Fibroblast of lung (primary cell): Measurements from ENCODE around the gene STXBP2. TPM values are rescaled to one million over a fixed set of nuclear protein-coding genes. Genes with fewer than 3 reads are reported as not detected.

Experiments used
- DNase-seq, 2 donors: peaks; one replicate each; pipeline versions ENCODE4 v3.0.0 to v3.0.0-alpha.2; 2010; ENCODE audit warnings: low read depth in 2 of 2
- H2AFZ ChIP-seq: 2 replicates; pipeline ENCODE4 v1.5.1; 2012; ENCODE audit warnings: low read length, control low read depth, inconsistent platforms
- H3K27ac ChIP-seq: 2 replicates; pipeline ENCODE4 v1.5.1; 2011; ENCODE audit warnings: low read length, control low read depth; ENCODE audit not compliant: insufficient read depth
- H3K27me3 ChIP-seq: 2 replicates; pipeline ENCODE4 v1.5.1; 2011; ENCODE audit warnings: mild to moderate bottlenecking, low read length; ENCODE audit not compliant: control insufficient read depth, insufficient read depth
- H3K36me3 ChIP-seq: 2 replicates; pipeline ENCODE4 v1.5.1; 2011; ENCODE audit warnings: low read length; ENCODE audit not compliant: control insufficient read depth, insufficient read depth
- H3K4me1 ChIP-seq: 2 replicates; pipeline ENCODE4 v1.5.1; 2011; ENCODE audit warnings: low read length; ENCODE audit not compliant: control insufficient read depth, insufficient read depth; ENCODE audit errors: extremely low read depth
- H3K4me2 ChIP-seq: 2 replicates; pipeline ENCODE4 v1.5.1; 2011; ENCODE audit warnings: low read length, control low read depth; ENCODE audit not compliant: insufficient read depth; ENCODE audit errors: extremely low read depth
- H3K4me3 ChIP-seq, 4 experiments: fragments of 200-600 bp in 1 of 4; sonication (generic) in 1 of 4; replicated peaks in 1 of 4; 2 replicates each; pipeline ENCODE4 v1.5.1; 2011 to 2016; ENCODE audit warnings: low read length in 4 of 4, low read depth in 3 of 4, mild to moderate bottlenecking in 3 of 4, control low read depth in 2 of 4, inconsistent platforms in 1 of 4, mixed read lengths in 1 of 4; ENCODE audit not compliant: insufficient read depth in 1 of 4; ENCODE audit errors: control extremely low read depth in 1 of 4
- H3K79me2 ChIP-seq: 2 replicates; pipeline ENCODE4 v1.5.1; 2012; ENCODE audit warnings: mild to moderate bottlenecking, low read length, inconsistent platforms; ENCODE audit not compliant: control insufficient read depth, insufficient read depth
- H3K9ac ChIP-seq: 2 replicates; pipeline ENCODE4 v1.5.1; 2011; ENCODE audit warnings: mild to moderate bottlenecking, low read length, control low read depth; ENCODE audit not compliant: insufficient read depth
- H3K9me3 ChIP-seq: 2 replicates; pipeline ENCODE4 v1.5.1; 2012; ENCODE audit warnings: low read depth, low read length; ENCODE audit not compliant: control insufficient read depth, insufficient read depth
- H4K20me1 ChIP-seq: 2 replicates; pipeline ENCODE4 v1.5.1; 2011; ENCODE audit warnings: low read length; ENCODE audit not compliant: control insufficient read depth, insufficient read depth; ENCODE audit errors: extremely low read depth
- EZH2 ChIP-seq: IDR thresholded peaks from 2 replicates; pipeline ENCODE4 v1.5.1; 2012; ENCODE audit warnings: low read length, control low read depth, mild to moderate bottlenecking; ENCODE audit errors: missing control alignments
- polyA minus RNA-seq: library from RNA; depleted of rRNA, polyadenylated mRNA; stranded (reverse); fragments of >200 nt; gene quantifications from 2 replicates; pipeline ENCODE4 v1.2.3, GENCODE V29; 2011; ENCODE audit warnings: low replicate concordance
- polyA plus RNA-seq, 2 donors: library from polyadenylated mRNA; depleted of rRNA in 1 of 2; stranded (reverse) in 1 of 2; unstranded in 1 of 2; fragments of >200 nt; gene quantifications; 2 replicates each; pipeline ENCODE4 v1.2.1, GENCODE V29; 2011 to 2012; ENCODE audit warnings: missing spikeins in 1 of 2
- total RNA-seq: library from RNA; depleted of rRNA; stranded (reverse); fragments of >200 nt; gene quantifications from 2 replicates; pipeline ENCODE4 v1.2.1, GENCODE V29; 2014
- TF ChIP-seq, protein P1 (sequence below), 2 donors: IDR thresholded peaks in 1 of 2; conservative IDR thresholded peaks in 1 of 2; 1 replicate in 1 of 2; 2 replicates in 1 of 2; pipeline ENCODE4 v1.5.1; 2011 to 2012; ENCODE audit warnings: low read length in 2 of 2, control low read depth in 1 of 2, inconsistent platforms in 1 of 2, low read depth in 1 of 2, mild to moderate bottlenecking in 1 of 2

The STXBP2 gene
- total RNA-seq (2.8 and 4.6 TPM in 2 replicates), polyA plus RNA-seq (4.6 and 5.3 TPM in 2 replicates), polyA minus RNA-seq (7.7 and 32.2 TPM in 2 replicates)
- polyA plus RNA-seq (2012): 2.8 and 4.6 TPM in 2 replicates

DNA sequence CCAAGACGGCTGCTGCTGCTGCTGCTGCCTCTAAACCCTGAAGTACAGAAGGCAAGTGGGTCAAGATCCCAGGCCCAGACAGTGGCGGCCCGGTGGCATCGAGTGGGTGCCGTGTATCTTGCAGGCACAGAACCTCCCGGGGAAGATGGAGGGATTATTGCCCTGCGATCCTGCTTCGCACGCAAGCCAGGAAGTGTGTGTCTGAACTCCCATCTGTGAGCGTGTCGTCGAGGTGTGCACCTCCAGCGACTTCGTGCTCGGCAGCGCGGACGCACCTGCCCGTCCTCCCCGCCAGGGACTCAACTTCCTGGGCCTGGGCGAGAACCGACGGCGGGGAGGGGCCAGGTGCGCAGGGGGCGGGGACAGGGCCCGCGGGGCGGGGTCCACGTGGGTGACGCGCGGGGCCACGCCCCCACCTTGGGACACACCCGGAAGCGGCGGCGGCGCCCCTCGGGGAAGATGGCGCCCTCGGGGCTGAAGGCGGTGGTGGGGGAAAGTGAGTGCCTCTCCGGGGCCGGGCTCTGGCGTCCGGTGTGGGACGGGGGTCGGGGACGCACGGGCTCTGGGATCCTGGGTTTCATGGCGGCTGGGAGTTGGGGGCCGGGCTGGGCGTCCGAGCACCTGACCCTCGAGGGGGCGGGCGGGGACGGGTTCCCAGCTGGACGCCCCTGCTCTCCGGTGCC is at the start of gene STXBP2:
Gene STXBP2 (plus strand): TSS at position 420 of the 683 bp plus-strand sequence. CDS start 40 bp downstream, at position 460.
- TF ChIP-seq EZH2: peak; percentile 52
- TF ChIP-seq, protein P1, sequence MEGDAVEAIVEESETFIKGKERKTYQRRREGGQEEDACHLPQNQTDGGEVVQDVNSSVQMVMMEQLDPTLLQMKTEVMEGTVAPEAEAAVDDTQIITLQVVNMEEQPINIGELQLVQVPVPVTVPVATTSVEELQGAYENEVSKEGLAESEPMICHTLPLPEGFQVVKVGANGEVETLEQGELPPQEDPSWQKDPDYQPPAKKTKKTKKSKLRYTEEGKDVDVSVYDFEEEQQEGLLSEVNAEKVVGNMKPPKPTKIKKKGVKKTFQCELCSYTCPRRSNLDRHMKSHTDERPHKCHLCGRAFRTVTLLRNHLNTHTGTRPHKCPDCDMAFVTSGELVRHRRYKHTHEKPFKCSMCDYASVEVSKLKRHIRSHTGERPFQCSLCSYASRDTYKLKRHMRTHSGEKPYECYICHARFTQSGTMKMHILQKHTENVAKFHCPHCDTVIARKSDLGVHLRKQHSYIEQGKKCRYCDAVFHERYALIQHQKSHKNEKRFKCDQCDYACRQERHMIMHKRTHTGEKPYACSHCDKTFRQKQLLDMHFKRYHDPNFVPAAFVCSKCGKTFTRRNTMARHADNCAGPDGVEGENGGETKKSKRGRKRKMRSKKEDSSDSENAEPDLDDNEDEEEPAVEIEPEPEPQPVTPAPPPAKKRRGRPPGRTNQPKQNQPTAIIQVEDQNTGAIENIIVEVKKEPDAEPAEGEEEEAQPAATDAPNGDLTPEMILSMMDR (conservative IDR thresholded peaks at IDR 0.05 in 1 of 2, IDR thresholded peaks at IDR 0.05 in 1 of 2; ENCODE audit: low read depth in 1 of 2, low read length in 2 of 2): no peak
- Histone ChIP-seq H3K27me3 (peaks cover 8% of the 10 kb centered on the region), H3K9ac (no peak within 1 kb of the TSS), H3K4me1 (no peaks in the 10 kb centered on the region), H4K20me1 (no peaks in the 10 kb centered on the region), H3K36me3 (no peaks in the 10 kb centered on the region), H3K4me2 (no peak within 1 kb of the TSS), H3K4me3 (peak within 1 kb of the TSS in 1 of 4 experiments; percentile 27), H3K9me3 (no peaks in the 10 kb centered on the region), H3K79me2 (no peaks in the 10 kb centered on the region), H3K27ac (no peak within 1 kb of the TSS), H2AFZ (no peak within 1 kb of the TSS)
- DNase-seq: no peak

DNA sequence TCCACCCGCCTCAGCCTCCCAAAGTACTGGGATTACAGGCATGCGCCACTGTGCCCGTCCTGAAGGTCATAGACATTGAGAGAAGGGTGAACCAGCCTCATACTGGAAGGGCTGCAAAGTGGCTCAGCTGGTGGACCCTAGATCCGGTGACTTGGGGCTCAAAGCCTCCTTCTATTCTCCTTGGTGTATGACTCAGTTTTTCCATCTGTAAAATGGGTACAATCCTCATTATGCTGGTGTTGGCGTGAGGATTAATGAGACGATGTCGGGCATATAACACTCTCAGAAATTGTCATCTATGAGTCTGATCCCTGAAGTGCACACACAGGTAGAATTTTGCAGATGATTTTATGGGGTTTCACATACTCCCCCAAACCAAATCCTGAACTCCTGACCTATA is 47.1 kb upstream of the STXBP2 start:
- H3K79me2 ChIP-seq: no peaks in the 10 kb centered on the region
- H3K4me2 ChIP-seq: no peak overlapping the region
- no peak overlapping the region for H3K4me3 ChIP-seq
- no peaks in the 10 kb centered on the region for H4K20me1 ChIP-seq
- H2AFZ ChIP-seq: no peak overlapping the region
- H3K9me3 ChIP-seq: no peaks in the 10 kb centered on the region
- H3K27me3 ChIP-seq: peaks cover 3% of the 10 kb centered on the region
- no peaks in the 10 kb centered on the region for H3K36me3 ChIP-seq
- TF ChIP-seq, protein P1 (conservative IDR thresholded peaks at IDR 0.05 in 1 of 2, IDR thresholded peaks at IDR 0.05 in 1 of 2; ENCODE audit: low read depth in 1 of 2, low read length in 2 of 2): no peak
- no peak for TF ChIP-seq EZH2
- H3K9ac ChIP-seq: no peak overlapping the region
- no peaks in the 10 kb centered on the region for H3K4me1 ChIP-seq
- H3K27ac ChIP-seq: no peak overlapping the region
- DNase-seq: no peak

DNA sequence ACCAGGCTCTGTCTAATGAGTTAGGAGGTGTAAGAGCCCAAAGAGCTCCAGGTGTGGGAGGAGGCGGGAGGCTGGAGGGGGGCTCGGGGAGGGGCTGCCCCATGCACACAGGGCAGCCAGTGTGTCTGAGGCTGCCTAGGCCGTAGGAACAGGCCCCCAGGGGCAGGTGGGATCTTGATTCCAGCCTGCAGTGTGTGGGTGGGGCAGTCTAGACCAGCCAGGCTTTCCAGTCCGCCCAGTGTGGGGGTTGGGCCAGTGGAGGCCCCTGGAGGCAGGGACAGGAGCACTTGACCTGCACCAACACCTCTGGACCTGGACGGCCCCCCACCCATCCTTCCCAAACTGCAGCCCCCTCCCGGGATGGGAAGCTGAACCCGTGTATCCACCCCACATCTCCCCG is 46.7 kb upstream of the STXBP2 start:
- H3K4me2 ChIP-seq: no peak overlapping the region
- TF ChIP-seq, protein P1 (conservative IDR thresholded peaks at IDR 0.05 in 1 of 2, IDR thresholded peaks at IDR 0.05 in 1 of 2; ENCODE audit: low read depth in 1 of 2, low read length in 2 of 2): no peak
- TF ChIP-seq EZH2: no peak

More for the DNA sequence above, 46.7 kb upstream of the STXBP2 start:
- Histone ChIP-seq H4K20me1 (no peaks in the 10 kb centered on the region), H3K9me3 (no peaks in the 10 kb centered on the region), H3K27ac (no peak overlapping the region), H3K4me1 (no peaks in the 10 kb centered on the region), H3K79me2 (no peaks in the 10 kb centered on the region), H2AFZ (no peak overlapping the region), H3K36me3 (no peaks in the 10 kb centered on the region), H3K27me3 (peaks cover 7% of the 10 kb centered on the region), H3K9ac (no peak overlapping the region), H3K4me3 (no peak overlapping the region)
- DNase-seq: no peak
